ENCODE data around the gene RASSF8.

Gene RASSF8

GRCh38 chr12:25960961-25961360 lies 2.5 kb downstream of the RASSF8 start:
- no peak for DNase-seq (ENCODE audit: low read depth in 2 of 2)

- no peak for DNase-seq (ENCODE audit: low read depth in 2 of 2)
Observed at GRCh38 chr12:25962932-25963525, 4.5 kb downstream of the RASSF8 start.

- DNase-seq (ENCODE audit: low read depth in 2 of 2) = no peak
Observed at GRCh38 chr12:25965682-25966081, 7.2 kb downstream of the RASSF8 start.

GRCh38 chr12:25970082-25970481 lies 11.6 kb downstream of the RASSF8 start:
- no peak for DNase-seq (ENCODE audit: low read depth in 2 of 2)

- no peak for DNase-seq (ENCODE audit: low read depth in 2 of 2)
Observed at GRCh38 chr12:25970916-25971653, 12.6 kb downstream of the RASSF8 start.

- DNase-seq (ENCODE audit: low read depth in 2 of 2) = no peak
Observed at GRCh38 chr12:25971654-25972041, 13.2 kb downstream of the RASSF8 start.

GRCh38 chr12:25972783-25973182 lies 14.3 kb downstream of the RASSF8 start:
- no peak for DNase-seq (ENCODE audit: low read depth in 2 of 2)

- no peak for DNase-seq (ENCODE audit: low read depth in 2 of 2)
Observed at GRCh38 chr12:25975179-25975578, 16.7 kb downstream of the RASSF8 start.

- DNase-seq (ENCODE audit: low read depth in 2 of 2) = no peak
Observed at GRCh38 chr12:25975682-25976081, 17.2 kb downstream of the RASSF8 start.

- no peak for DNase-seq (ENCODE audit: low read depth in 2 of 2)
Observed at GRCh38 chr12:25976289-25976688, 17.8 kb downstream of the RASSF8 start.

- DNase-seq (ENCODE audit: low read depth in 2 of 2) = no peak
Observed at GRCh38 chr12:25977047-25977446, 18.6 kb downstream of the RASSF8 start.

GRCh38 chr12:25979059-25979458 lies 20.6 kb downstream of the RASSF8 start:
- no peak for DNase-seq (ENCODE audit: low read depth in 2 of 2)

GRCh38 chr12:25979563-25979962 lies 21.1 kb downstream of the RASSF8 start:
- no peak for DNase-seq (ENCODE audit: low read depth in 2 of 2)

- DNase-seq (ENCODE audit: low read depth in 2 of 2) = no peak
Observed at GRCh38 chr12:25980035-25980434, 21.6 kb downstream of the RASSF8 start.

- DNase-seq (ENCODE audit: low read depth in 2 of 2) = no peak
Observed at GRCh38 chr12:25981597-25981996, 23.1 kb downstream of the RASSF8 start.

GRCh38 chr12:25982416-25982815 lies 23.9 kb downstream of the RASSF8 start:
- no peak for DNase-seq (ENCODE audit: low read depth in 2 of 2)

- no peak for DNase-seq (ENCODE audit: low read depth in 2 of 2)
Observed at GRCh38 chr12:25983625-25984024, 25.1 kb downstream of the RASSF8 start.

GRCh38 chr12:25984759-25985158 lies 26.3 kb downstream of the RASSF8 start:
- no peak for DNase-seq (ENCODE audit: low read depth in 2 of 2)

- DNase-seq (ENCODE audit: low read depth in 2 of 2) = no peak
Observed at GRCh38 chr12:25985316-25986175, 27.1 kb downstream of the RASSF8 start.

- no peak for DNase-seq (ENCODE audit: low read depth in 2 of 2)
Observed at GRCh38 chr12:25986180-25986579, 27.7 kb downstream of the RASSF8 start.

- no peak for DNase-seq (ENCODE audit: low read depth in 2 of 2)
Observed at GRCh38 chr12:25988505-25988904, 30.0 kb downstream of the RASSF8 start.

GRCh38 chr12:25990495-25990894 lies 32.0 kb downstream of the RASSF8 start:
- no peak for DNase-seq (ENCODE audit: low read depth in 2 of 2)
